Measurements from ENCODE around the gene LRRC8E. TPM values are rescaled to one million over a fixed set of nuclear protein-coding genes. Genes with fewer than 3 reads are reported as not detected.
A peak's percentile ranks its signal among the peaks of the same experiment; 100 is the strongest.

Gene LRRC8E
- total RNA-seq, 3 donors from 2014 or later: 1.4 to 15.1 (median 6.6) TPM

DNA sequence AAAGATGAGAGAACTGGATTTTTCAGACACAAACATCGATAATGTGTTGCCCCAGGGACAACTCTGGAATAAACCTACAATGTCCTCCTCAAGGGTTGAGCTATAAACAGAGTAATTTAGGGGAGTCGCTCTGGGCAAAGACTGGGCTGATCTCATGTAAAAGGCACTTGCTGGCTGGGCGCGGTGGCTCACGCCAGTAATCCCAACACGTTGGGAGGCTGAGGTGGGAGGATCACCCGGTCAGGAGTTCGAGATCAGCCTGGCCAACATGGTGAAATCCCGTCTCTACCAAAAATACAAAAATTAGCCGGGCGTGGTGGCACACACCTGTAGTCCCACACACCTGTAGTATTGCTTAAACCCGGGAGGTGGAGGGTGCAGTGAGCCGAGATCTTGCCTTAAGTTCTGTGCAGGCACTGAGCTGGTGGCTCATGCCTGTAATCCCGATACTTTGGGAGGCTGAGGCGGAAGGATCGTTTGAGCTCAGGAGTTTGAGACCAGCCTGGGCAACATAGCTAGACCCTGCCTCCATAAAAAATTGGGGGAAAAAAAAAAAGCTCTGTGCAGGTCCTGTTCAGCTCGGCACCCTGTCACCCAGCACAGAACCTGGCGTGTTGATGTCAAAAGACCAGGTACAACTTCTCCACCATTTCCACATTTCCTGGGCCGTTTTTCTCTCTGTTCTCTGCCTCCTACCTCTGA is 53.7 kb downstream of the LRRC8E start:
- no peak for TF ChIP-seq POLR2A (IDR thresholded peaks at IDR 0.05)
- no peak for TF ChIP-seq POLR2AphosphoS5 (IDR thresholded peaks at IDR 0.05)
- TF ChIP-seq, protein P1, sequence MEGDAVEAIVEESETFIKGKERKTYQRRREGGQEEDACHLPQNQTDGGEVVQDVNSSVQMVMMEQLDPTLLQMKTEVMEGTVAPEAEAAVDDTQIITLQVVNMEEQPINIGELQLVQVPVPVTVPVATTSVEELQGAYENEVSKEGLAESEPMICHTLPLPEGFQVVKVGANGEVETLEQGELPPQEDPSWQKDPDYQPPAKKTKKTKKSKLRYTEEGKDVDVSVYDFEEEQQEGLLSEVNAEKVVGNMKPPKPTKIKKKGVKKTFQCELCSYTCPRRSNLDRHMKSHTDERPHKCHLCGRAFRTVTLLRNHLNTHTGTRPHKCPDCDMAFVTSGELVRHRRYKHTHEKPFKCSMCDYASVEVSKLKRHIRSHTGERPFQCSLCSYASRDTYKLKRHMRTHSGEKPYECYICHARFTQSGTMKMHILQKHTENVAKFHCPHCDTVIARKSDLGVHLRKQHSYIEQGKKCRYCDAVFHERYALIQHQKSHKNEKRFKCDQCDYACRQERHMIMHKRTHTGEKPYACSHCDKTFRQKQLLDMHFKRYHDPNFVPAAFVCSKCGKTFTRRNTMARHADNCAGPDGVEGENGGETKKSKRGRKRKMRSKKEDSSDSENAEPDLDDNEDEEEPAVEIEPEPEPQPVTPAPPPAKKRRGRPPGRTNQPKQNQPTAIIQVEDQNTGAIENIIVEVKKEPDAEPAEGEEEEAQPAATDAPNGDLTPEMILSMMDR (IDR thresholded peaks at IDR 0.05): no peak
- Histone ChIP-seq H3K9me3 (no peaks in the 10 kb centered on the region), H3K36me3 (no peaks in the 10 kb centered on the region), H3K27ac (no peak overlapping the region), H3K4me3 (peak overlapping the region in 2 of 3 donors; percentile 75 to 86), H3K27me3 (no peaks in the 10 kb centered on the region), H3K4me1 (peaks cover 0 to 6% of the 10 kb centered on the region in 2 donors)
- no peak for DNase-seq (ENCODE audit: low spot score in 2 of 2)
- intact Hi-C loops (cut with DNase I; ENCODE audit: low total_unique reads): no loop called here

- no peak for DNase-seq (ENCODE audit: low spot score in 2 of 2)
- Histone ChIP-seq H3K9me3 (no peaks in the 10 kb centered on the region), H3K36me3 (no peaks in the 10 kb centered on the region), H3K4me1 (peaks cover 0 to 6% of the 10 kb centered on the region in 2 donors), H3K4me3 (peak overlapping the region; percentile 75 to 86 (median 84)), H3K27me3 (no peaks in the 10 kb centered on the region), H3K27ac (peak overlapping the region; percentile 97 to 98)
- TF ChIP-seq, protein P1 (IDR thresholded peaks at IDR 0.05): no peak
- no peak for TF ChIP-seq POLR2AphosphoS5 (IDR thresholded peaks at IDR 0.05)
- intact Hi-C loops (cut with DNase I; ENCODE audit: low total_unique reads): no loop called here
Measured at GRCh38 chr19:7942981-7943443, 54.7 kb downstream of the LRRC8E start.

- intact Hi-C loops (cut with DNase I; ENCODE audit: low total_unique reads): no loop called here
- H3K27me3 ChIP-seq: no peaks in the 10 kb centered on the region
- H3K27ac ChIP-seq: peak within 1 kb of the TSS; percentile 97 to 98
- DNase-seq (ENCODE audit: low spot score in 2 of 2): peak; percentile 99 to 100
- H3K4me3 ChIP-seq: peak within 1 kb of the TSS; percentile 75 to 86 (median 84)
- no peaks in the 10 kb centered on the region for H3K9me3 ChIP-seq
- peaks cover 0 to 6% of the 10 kb centered on the region in 2 donors for H3K4me1 ChIP-seq
- TF ChIP-seq POLR2AphosphoS5 (IDR thresholded peaks at IDR 0.05): peak; percentile 85 to 96 (median 94)
- peak; percentile 13 for TF ChIP-seq POLR2A (IDR thresholded peaks at IDR 0.05)
- TF ChIP-seq, protein P1 (IDR thresholded peaks at IDR 0.05): no peak
- H3K36me3 ChIP-seq: no peaks in the 10 kb centered on the region
Measured at GRCh38 chr19:7943444-7944176, 55.3 kb downstream of the LRRC8E start, which contains the start of gene TIMM44. TSS of gene TIMM44 (minus strand) at chr19:7943666. CDS start at chr19:7943651, 15 bp downstream.

GRCh38 chr19:7944177-7944761 is 56.0 kb downstream of the LRRC8E start:
- DNase-seq (ENCODE audit: low spot score in 2 of 2): peak; percentile 85 to 89
- H3K36me3 ChIP-seq: no peaks in the 10 kb centered on the region
- no peak for TF ChIP-seq POLR2AphosphoS5 (IDR thresholded peaks at IDR 0.05)
- TF ChIP-seq, protein P1 (IDR thresholded peaks at IDR 0.05): peak; percentile 74 to 95 (median 90)
- no peak for TF ChIP-seq POLR2A (IDR thresholded peaks at IDR 0.05)
- peak overlapping the region; percentile 97 to 98 for H3K27ac ChIP-seq
- H3K4me3 ChIP-seq: peak overlapping the region; percentile 75 to 86 (median 84)
- no peaks in the 10 kb centered on the region for H3K27me3 ChIP-seq
- no peaks in the 10 kb centered on the region for H3K9me3 ChIP-seq
- H3K4me1 ChIP-seq: peaks cover 0 to 6% of the 10 kb centered on the region in 2 donors
- intact Hi-C loops (cut with DNase I; ENCODE audit: low total_unique reads): no loop called here
